ENCODE results near the gene GIT1.
"Not testable (repeated sequence)": the region's sequence is repeated elsewhere in the genome, so short reads cannot be mapped to it uniquely, and the experiment has no call there.

GIT1 gene

DNA sequence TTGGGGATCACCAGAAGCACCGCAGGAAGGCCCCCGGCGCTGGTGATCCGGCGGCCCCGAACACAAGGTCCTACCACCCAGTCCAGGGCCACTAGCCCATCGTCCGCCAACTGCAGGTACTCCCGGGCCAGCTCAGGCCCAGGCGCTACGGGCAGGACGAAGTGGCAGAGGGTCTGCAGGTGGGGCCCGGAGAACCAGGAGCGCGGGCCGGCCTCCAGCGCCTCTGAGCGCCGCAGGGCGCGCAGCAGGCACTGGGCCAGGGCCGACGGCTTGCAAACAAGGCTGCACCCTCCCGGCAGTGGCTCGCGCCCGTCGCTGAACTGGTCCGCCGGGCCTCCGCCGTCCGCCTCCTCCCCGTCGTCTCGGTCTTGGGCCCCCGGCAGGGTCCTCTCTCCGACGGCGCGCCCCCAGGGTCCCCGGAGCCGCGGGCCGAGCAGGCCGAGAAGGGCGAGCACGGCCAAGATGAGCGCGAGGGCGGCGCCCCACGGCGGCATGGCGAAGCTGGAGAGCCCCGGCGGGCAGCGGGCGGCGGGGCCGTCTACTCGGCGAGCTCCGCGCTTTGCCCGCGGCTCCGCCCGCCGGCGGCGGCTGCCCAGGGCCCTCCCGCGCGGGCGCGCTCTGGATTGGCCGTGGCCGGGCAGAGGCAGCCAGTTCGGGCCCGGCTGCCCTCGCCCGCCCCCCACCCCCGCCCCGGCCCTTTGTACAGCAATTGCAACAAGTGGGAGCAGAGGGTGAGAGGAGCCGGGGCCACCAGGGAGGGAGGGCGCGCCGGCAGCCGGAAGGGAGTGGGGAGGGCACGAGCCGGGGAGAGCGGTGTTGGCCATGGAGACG lies 22.8 kb downstream of the GIT1 start, which contains the start of gene ABHD15:
ABHD15 (minus strand) TSS at position 565 of the 831 bp plus-strand sequence; CDS start at position 494, 71 bp downstream.
- DNase-seq: peak; percentile 62 to 69

DNA sequence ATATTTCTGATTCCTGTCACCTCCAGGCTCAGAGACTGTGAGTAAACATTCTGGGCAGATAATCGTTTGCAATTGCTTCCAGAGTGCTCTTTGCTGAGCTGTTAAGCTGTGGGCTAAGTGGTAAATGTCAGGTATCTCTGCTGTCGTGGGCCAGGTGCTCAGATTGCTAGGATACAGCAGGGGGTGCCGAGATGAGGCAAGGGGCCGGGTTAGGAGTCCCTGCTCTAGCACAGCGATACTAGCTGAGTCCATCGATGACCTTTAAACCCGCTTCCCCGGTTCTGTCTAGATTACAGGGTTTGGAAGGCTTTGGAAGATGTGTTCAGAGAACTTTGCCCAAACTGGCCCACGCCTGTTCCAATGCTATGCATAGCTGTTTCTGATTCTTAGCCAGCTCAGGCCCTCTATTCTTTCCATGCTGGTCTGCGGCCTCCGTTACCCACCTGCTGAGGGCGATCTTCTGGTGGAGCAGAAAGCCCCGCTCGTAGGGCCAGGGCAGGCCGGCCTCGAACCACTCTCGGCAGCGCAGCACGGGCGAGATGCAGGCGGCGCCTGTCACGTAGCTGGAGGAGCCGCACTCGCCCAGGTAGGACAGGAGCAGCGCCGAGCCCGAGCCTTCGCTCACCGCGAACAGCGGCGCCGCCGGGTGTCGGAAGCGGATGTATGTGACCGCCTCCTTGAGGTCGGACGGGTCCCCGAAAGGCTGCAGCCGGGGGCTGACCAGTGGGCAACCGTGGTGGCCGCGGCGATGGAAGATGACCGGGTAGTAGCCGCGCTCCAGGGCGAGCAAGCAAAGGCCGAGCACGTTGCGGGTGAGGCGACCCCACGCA lies 23.6 kb downstream of the GIT1 start:
- peak; percentile 53 to 71 for DNase-seq

DNA sequence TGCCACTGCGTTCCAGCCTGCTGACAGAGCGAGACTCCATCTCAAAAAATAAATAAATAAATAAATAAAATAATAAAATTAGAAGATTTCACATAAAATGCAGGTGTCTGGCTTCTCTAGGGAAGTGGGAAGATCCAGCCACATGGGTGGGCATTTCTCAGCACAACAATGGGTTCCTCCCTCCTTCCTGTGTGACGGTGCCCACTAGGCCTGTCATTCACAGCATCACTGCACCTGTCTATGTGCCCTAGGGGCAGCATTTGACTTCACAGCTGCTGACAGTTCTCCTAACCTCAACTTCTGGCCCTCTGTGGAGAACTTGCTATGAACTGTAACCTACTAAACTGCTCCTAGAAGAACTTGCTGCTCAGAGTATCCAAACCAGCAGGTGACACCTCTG lies 25.6 kb downstream of the GIT1 start:
- DNase-seq: no peak

DNA sequence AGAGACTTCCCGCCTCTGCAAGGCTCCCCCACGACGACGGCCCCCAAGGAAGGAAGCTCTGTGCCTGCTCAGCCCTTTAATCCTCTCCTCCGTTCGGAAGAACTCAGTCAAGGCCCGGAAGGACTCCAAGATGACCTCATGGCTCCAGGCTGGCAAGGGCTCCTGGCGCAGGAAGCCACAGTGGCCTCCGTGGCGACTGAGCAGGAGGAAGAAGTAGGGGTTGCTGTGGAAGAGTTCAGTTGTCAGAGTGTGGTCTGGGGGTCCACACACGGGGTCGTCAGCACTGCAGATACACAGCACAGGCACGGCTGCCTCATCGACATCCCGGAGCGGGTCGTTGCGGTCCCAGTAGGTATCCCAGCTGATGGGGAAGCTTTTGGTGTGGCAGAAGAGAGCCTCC lies 26.8 kb downstream of the GIT1 start:
- no peak for DNase-seq

DNA sequence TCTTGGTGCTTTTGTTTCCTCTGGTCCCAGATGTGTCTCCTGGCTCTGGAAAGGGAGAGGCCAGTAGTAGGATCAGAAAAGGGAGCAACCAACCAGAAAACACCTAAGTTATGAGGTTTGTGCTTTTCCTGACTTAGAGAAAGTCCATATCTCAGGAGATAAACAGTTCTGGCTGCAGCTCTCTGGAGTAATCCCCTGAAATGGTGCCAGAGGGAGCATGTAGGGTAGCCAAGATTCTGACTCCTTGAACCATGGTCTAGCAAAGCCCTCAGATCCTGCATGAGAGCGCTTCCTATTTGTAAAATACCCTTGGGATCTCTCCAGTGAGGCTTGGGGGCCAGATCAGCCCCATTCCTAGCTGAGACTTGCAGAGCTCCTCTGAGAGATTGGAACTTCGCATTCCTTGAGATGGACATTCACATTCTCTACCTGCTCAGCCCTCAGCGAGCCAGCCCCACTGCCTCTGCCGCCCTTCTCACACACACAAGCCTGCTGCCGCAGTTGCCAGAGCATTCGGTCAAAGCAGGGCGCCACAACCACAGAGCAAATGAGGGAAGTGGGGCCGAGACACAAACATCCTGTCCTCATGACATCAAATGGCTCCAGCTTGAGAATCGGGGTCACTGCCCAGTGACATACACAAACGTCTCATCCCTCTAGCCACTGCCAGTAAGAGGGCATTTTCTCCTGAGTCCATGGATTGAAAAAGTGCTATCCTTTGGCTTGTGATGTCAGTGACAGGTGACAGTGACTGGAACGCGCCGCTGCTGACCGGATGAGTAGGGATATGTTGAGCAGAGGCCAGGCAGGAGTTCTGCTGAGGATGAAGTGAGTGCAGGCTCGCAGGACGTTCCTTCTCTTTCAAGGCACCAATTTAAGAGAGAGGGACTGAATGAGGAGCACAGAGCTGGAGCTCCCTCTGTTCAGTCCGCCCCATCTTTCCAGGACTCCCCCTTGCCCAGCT lies 27.6 kb downstream of the GIT1 start:
- DNase-seq: no peak

DNA sequence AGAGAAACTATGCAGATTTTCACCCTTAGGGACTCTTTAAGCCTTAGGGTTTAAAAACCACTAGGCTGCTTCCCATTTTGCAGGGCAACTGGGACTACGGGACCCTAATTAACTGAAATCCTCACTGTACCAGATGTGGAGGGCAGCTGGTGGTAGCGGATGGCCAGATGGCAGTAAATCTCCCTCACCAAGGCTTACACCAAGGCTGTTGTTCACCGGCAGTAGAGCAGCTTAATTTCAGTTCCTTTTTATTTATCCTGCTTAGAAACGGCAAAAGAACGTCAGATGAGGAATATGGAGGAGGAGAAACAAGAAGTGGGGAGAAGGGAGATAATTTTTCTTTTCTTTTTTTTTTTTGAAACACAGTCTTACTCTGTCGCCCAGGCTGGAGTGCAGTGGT lies 29.1 kb downstream of the GIT1 start:
- no peak for DNase-seq

DNA sequence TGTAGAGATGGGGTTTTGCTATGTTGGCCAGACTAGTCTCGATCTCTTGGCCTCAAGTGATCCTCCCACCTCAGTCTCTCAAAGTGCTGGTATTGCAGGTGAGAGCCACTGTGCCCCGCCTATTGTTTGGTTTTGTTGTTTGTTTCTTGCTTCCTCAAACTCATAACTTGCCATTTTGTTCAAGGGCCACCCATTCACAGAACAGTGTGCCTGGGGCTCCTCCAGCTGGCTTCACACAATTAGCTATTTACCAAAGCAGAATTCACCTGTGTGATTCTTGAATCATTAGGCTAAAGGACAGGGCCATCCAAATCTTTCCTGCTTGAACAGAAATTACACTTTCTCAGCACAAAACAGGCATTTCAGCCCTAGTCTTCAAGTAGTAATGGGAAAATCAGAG lies 29.8 kb downstream of the GIT1 start:
- no peak for DNase-seq

DNA sequence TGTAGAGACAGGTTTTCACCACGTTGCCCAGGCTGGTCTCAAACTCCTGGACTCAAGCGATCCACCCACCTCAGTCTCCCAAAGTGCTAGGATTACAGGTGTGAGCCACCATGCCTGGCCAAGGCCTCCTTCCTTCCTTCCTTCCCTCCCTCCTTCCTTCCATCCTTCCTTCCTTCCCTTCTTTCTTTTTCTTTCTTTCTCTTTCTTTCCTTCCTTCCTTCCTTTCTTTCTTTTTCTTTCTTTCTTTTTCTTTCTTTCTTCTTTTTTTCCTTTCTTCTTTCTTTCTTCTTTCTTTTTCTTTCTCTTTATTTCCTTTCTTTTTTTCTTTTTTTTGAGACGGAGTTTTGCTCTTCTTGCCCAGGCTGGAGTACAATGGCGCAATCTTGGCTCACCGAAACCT lies 31.3 kb downstream of the GIT1 start:
- DNase-seq: not testable (repeated sequence)

DNA sequence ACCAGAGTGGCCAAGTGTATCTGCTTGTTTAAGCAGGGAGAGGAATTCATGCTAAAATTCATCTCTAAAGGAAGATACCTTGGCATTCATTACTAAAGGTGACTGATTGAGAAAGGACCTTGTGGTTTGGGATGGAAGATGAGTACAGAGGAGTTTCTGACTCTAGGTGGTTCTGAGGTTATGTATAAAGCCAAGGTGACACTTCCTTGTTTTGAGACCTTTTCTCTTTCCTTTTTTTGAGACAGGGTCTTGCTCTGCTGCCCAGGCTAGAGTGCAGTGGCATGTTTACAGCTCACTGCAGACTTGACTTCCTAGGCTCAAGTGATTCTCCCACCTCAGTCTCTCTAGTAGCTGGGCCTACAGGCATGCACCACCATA lies 31.7 kb downstream of the GIT1 start:
- DNase-seq: no peak

DNA sequence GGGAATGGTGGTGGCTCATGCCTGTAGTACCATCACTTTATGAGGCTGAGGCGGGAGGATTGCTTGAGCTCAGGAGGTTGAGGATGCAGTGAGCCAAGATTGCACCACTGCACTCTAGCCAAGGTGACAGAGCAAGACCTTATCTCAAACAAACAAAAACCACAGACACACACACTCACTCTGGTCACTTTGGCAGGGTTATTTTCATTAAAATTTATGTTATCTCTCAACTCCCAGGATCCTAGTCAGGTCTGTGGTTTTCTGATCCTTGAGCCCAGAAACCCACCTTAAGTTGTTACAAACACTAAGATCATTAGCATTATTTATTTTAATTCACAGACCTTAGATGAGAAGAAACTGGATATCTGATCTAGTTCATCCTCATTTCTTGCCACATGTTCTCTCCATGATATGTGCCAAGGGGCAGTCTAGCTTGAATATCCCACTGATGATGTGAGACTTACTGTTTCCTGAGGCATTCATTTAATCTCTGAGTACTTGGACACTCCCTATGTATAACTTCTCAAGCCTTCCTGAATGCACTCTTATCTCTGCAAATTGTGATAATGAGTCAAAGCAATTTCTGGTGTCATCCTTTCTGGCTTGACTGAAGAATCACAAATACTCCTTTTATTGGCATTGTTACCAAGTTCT lies 32.2 kb downstream of the GIT1 start:
- DNase-seq: no peak

DNA sequence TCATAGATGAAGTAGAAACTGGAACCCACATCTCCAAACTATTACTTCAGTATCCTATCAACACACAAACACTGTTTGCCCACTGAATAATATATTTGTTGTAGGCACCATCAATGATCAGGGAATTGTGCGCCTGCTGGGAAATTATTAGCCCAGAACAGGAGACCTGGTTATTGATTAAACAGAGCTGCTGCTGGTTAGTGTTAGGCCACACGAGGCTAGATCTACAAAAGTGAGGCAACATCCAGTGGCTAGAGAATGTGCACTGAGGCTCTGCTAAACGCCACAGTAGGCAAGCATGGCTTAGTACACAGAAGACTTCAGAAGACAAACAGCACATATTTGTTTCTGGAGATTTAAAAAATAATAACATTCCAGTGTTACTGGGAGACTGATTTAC lies 33.6 kb downstream of the GIT1 start:
- no peak for DNase-seq

DNA sequence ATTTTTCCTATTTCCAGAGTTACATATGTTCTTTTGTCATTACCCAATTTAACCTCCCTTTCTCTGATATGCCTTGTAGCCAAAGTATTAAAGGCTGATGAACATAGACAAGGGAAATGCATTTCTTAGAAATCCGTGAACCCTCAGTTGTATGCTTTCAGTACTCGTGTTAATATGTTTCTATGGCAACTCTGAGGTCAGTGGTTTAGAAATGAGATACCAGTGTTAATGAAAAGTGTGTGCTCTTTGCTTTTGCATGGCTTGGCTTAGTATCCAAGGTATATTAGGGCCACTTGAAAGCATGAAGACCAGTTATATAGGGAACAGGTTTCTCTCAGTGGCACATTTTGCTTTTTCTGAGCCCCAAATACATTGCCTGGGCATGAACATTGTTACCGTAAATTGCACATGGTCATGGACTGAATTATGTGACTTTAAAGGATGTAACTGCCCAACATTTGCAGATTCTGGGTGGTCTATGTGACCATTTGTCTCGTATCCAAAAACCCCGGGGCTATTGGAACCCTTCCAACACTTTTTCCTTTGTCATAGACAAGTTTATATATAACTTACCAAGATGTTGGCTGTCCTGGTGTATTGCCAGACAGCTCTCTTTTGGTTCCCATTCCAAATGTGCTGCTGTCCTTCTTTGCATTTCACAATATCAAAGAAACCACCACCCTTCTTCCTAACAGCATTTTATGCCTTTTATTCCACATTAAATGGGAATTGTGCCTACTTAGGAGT lies 40.1 kb downstream of the GIT1 start:
- DNase-seq: no peak

DNA sequence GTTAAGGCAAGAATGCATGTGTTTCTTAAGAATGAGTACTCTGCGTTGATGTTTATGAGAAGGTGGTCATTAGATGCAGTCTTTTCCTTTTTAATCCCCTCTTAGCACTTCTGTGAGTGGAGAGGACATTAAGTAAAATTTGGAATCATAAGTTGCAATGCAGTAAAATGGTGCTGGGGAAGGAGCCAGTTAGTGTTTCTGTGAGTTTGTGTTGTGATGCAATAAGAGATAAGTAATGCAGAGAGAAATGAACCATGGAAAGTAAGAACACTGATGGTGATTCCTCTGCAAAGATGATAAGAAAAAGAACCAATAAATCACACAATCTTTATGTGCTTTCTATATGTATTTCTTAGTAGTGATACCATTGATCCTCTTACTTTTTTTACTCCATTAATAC lies 42.6 kb downstream of the GIT1 start:
- no peak for DNase-seq

DNA sequence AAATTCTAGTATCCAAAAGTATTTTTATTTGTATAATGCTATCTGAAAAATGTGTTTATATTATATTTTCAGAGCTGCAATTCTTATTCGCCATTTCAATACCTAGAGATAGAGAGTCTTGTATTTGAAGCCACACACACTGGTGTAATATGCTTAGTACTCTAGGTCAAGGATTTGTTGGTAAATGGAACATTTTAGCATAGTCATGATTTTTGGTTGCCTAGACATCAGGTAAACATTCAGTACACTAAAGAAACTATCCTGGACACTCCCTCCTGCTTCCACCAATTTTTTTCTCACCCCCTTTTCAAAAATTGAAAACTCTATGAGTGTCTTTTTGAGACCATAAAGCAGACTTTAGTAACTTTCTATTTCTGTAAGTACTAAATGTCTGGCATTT lies 43.4 kb downstream of the GIT1 start:
- no peak for DNase-seq

DNA sequence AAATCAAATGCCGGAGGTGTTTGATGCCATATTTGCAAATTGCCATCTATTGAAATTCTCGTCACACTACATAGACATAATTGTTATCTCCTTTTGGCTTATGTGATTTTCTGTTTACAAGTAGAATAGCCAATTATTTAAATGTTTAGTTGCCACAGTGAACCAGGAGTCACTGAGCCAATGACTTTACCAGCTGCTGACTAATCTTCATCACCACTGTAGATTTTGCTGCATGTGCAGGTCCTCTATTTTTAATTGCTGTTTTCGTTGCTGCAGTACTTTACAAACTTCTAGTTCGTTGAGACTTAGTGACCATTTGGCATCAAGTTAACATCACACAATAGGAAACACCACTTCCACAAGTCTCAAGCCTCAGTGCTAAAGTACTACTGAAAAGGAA lies 45.4 kb downstream of the GIT1 start:
- no peak for DNase-seq

DNA sequence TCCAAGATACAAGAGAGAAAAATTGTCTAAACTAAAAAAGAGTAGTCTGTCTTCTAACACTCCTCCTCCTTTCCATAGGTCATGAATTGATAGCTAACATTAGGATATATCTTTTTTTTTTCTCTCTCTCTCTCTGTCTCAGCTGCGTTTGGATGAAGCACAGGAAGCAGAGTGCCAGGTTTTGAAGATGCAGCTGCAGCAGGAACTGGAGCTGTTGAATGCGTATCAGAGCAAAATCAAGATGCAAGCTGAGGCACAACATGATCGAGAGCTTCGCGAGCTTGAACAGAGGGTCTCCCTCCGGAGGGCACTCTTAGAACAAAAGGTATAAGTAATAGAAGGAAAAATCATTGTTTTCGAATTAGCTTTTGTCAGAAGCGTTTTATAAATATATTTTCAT lies 55.5 kb downstream of the GIT1 start:
- DNase-seq: no peak

DNA sequence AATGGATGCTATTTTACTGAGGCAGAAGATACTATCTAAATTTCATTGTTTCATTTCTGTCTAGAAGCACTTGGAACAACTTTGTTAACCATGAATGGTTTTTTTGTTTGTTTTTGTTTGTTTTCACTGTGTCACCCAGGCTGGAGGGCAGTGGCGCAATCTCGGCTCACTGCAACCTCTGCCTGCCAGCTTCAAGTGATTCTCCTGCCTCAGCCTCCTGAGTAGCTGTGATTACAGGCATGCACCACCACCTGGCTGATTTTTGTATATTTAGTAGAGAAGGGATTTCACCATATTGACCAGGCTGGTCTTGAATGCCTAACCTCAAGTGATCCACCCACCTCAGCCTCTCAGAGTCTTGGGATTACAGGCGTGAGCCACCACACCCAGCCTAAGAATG lies 63.1 kb downstream of the GIT1 start:
- DNase-seq: no peak

DNA sequence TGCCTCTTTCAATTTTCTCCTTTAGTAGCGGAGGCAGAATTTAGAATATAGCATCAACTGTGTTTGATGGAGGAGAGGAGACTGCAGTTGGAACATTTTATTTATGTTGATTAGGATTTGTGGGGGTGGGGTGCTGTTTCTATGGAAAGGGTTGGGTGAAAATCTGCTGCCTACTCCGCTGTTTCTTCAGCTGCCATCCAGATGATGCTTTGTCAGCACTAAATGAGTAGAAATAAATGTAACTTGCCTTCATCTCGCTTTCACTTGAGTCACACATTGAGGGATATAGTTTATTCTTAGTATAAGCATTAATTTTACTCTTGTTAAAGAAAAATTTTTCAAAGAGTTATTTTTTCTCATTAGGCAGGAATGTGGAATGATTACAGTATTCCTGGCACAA lies 64.8 kb downstream of the GIT1 start:
- DNase-seq: no peak

Data from stimulated activated CD4-positive, alpha-beta T cell treated with anti-CD3 and anti-CD28 coated beads, Interleukin-2, amount 100 ng/mL, for 24 hours (primary cell).